CD4-positive, alpha-beta T cell (primary cell): ENCODE measurements around the gene CALCOCO2. TPM values are rescaled to one million over a fixed set of nuclear protein-coding genes. Genes with fewer than 3 reads are reported as not detected.
A peak's percentile ranks its signal among the peaks of the same experiment; 100 is the strongest.

Source experiments
- ATAC-seq: fragments of 200-7000 bp; cut with Tn5 transposase; one replicate; pipeline ENCODE4 v1.10.0; 2022; ENCODE audit warnings: mild to moderate bottlenecking; ENCODE audit not compliant: poor library complexity
- CTCF ChIA-PET: fragments of 350-600 bp; sonication (Branson Sonifier 250); formaldehyde crosslinking; loops from one replicate; lab custom pipeline; 2021; ENCODE audit warnings: antibody characterized with exemption, inconsistent platforms; lab: Charles Lee
- POLR2A ChIA-PET: fragments of 350-600 bp; sonication (Branson Sonifier 250); formaldehyde crosslinking; loops from one replicate; lab custom pipeline; 2021; ENCODE audit warnings: antibody characterized with exemption, inconsistent platforms; lab: Charles Lee
- DNase-seq, 14 experiments: peaks; one replicate each; pipeline ENCODE4 v3.0.0-alpha.2; 2013 to 2020; ENCODE audit warnings: mixed read lengths in 2 of 14
- H3K27ac ChIP-seq, 2 donors: one replicate each; pipeline versions ENCODE4 v1.5.1 to v1.7.0; 2013; ENCODE audit warnings: low read length in 2 of 2, low read depth in 1 of 2, mild to moderate bottlenecking in 1 of 2
- H3K27me3 ChIP-seq, 2 experiments: 1 replicate in 1 of 2; 2 replicates in 1 of 2; pipeline versions ENCODE4 v1.6.1 to v1.7.0; 2013; ENCODE audit warnings: low read length in 2 of 2, control low read depth in 1 of 2, mild to moderate bottlenecking in 1 of 2, moderate library complexity in 1 of 2; ENCODE audit not compliant: insufficient read depth in 2 of 2, control insufficient read depth in 1 of 2
- H3K36me3 ChIP-seq: one replicate; pipeline ENCODE4 v1.6.1; 2013; ENCODE audit warnings: low read length, control low read depth; ENCODE audit not compliant: insufficient read depth
- H3K4me1 ChIP-seq: one replicate; pipeline ENCODE4 v1.6.1; 2013; ENCODE audit warnings: low read length, control low read depth; ENCODE audit not compliant: insufficient read depth
- H3K4me3 ChIP-seq: one replicate; pipeline ENCODE4 v1.5.1; 2013; ENCODE audit warnings: mild to moderate bottlenecking, low read length, moderate library complexity
- H3K9me3 ChIP-seq, 2 experiments: 1 replicate in 1 of 2; 2 replicates in 1 of 2; pipeline versions ENCODE4 v1.6.1 to v1.7.0; 2013; ENCODE audit warnings: low read length in 2 of 2, mild to moderate bottlenecking in 2 of 2, control low read depth in 1 of 2, moderate library complexity in 1 of 2; ENCODE audit not compliant: control insufficient read depth in 1 of 2, insufficient read depth in 1 of 2
- H3K27ac Mint-ChIP-seq: one replicate; pipeline ENCODE4 v1.8.0; 2020; ENCODE audit warnings: mixed read lengths
- H3K27me3 Mint-ChIP-seq: one replicate; pipeline ENCODE4 v1.8.0; 2021; ENCODE audit warnings: mixed read lengths
- H3K36me3 Mint-ChIP-seq: one replicate; pipeline ENCODE4 v1.8.0; 2021; ENCODE audit warnings: low read depth, mixed read lengths
- H3K4me1 Mint-ChIP-seq: one replicate; pipeline ENCODE4 v1.8.0; 2021; ENCODE audit warnings: low read depth, mixed read lengths
- H3K4me3 Mint-ChIP-seq: one replicate; pipeline ENCODE4 v1.8.0; 2020; ENCODE audit warnings: mild to moderate bottlenecking, mixed read lengths
- H3K9me3 Mint-ChIP-seq: one replicate; pipeline ENCODE4 v1.8.0; 2020; ENCODE audit warnings: mixed read lengths
- intact Hi-C, 2 experiments: fragments of 100-400 bp; cut with DNase I in 1 of 2; cut with micrococcal nuclease in 1 of 2; formaldehyde crosslinking; loops; one replicate each; pipeline versions ENCODE4 v1.15.1 to v1.9.0; 2023 to 2025; cut with DNase I, micrococcal nuclease
- total RNA-seq, 174 experiments: library from RNA in 2 of 174; stranded (reverse) in 2 of 174; gene quantifications; one replicate each; pipeline ENCODE4 v1.2.3 and lab custom pipeline; 2021 to 2026
- TF ChIP-seq, protein P1 (sequence below): fragments of 200-600 bp; IDR thresholded peaks from one replicate; pipeline ENCODE4 v1.8.0; 2022; ENCODE audit warnings: antibody characterized with exemption, mild to moderate bottlenecking

The CALCOCO2 gene
- total RNA-seq, 2 experiments from 2014 or later, result 140 to 142 TPM

- ChIA-PET CTCF (interaction anchor here (1.2 kb wide), 1 partner anchor 14 kb away, joined by 3 read pairs; the partner anchor contains the start of gene ATP5MC1), POLR2A (no interaction called here)
- Mint-ChIP-seq H3K27ac (peak overlapping the region; percentile 99), H3K9me3 (no peaks in the 10 kb centered on the region), H3K36me3 (peaks cover 28% of the 10 kb centered on the region), H3K4me3 (peak overlapping the region; percentile 63), H3K4me1 (peaks cover 32% of the 10 kb centered on the region), H3K27me3 (no peaks in the 10 kb centered on the region)
- no peaks in the 10 kb centered on the region for H3K9me3 ChIP-seq
- no peaks in the 10 kb centered on the region for H3K27me3 ChIP-seq
- no peak for ATAC-seq
- TF ChIP-seq, protein P1, sequence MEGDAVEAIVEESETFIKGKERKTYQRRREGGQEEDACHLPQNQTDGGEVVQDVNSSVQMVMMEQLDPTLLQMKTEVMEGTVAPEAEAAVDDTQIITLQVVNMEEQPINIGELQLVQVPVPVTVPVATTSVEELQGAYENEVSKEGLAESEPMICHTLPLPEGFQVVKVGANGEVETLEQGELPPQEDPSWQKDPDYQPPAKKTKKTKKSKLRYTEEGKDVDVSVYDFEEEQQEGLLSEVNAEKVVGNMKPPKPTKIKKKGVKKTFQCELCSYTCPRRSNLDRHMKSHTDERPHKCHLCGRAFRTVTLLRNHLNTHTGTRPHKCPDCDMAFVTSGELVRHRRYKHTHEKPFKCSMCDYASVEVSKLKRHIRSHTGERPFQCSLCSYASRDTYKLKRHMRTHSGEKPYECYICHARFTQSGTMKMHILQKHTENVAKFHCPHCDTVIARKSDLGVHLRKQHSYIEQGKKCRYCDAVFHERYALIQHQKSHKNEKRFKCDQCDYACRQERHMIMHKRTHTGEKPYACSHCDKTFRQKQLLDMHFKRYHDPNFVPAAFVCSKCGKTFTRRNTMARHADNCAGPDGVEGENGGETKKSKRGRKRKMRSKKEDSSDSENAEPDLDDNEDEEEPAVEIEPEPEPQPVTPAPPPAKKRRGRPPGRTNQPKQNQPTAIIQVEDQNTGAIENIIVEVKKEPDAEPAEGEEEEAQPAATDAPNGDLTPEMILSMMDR, result no peak
- no peak overlapping the region for H3K27ac ChIP-seq
- H3K4me3 ChIP-seq, result no peak overlapping the region
- no peak for DNase-seq
- intact Hi-C loops, result loop anchor here in 1 of 2 experiments (1.0 kb wide), 1 partner anchor 10 kb away; no protein-coding TSS in a partner anchor
- peaks cover 30% of the 10 kb centered on the region for H3K4me1 ChIP-seq
- peaks cover 11% of the 10 kb centered on the region for H3K36me3 ChIP-seq
These were observed 75.2 kb downstream of the CALCOCO2 start for GRCh38 chr17:48905987-48906515.

- no peaks in the 10 kb centered on the region for H3K9me3 ChIP-seq
- DNase-seq (peak in 1 of 14 experiments; percentile 53), ATAC-seq (peak; percentile 29)
- H3K27me3 Mint-ChIP-seq, result no peaks in the 10 kb centered on the region
- ChIA-PET POLR2A (interaction anchor here (0.8 to 4.9 kb wide), 8 partner anchors 8 to 66 kb away, joined by 3 to 112 read pairs (median 4); partner anchors contain the start of genes ATP5MC1 and SNF8), CTCF (interaction anchor here (0.6 to 1.2 kb wide), 4 partner anchors 14 to 430 kb away, joined by 3 to 4 read pairs (median 4); partner anchors contain the start of gene SNF8)
- TF ChIP-seq, protein P1, result no peak
- peak overlapping the region; percentile 99 for H3K27ac Mint-ChIP-seq
- H3K9me3 Mint-ChIP-seq, result no peaks in the 10 kb centered on the region
- peaks cover 45% of the 10 kb centered on the region for H3K36me3 Mint-ChIP-seq
- peak overlapping the region; percentile 83 to 86 for H3K27ac ChIP-seq
- peaks cover 33% of the 10 kb centered on the region for H3K4me1 ChIP-seq
- intact Hi-C loops, result loop anchor here (1.0 to 2.0 kb wide), 2 partner anchors 15 to 37 kb away; partner anchors contain the start of genes ATP5MC1 (in 2 of the 2) and SNF8 (in 1 of the 2)
- H3K4me3 Mint-ChIP-seq, result peak overlapping the region; percentile 95
- H3K27me3 ChIP-seq, result no peaks in the 10 kb centered on the region
- peaks cover 48% of the 10 kb centered on the region for H3K4me1 Mint-ChIP-seq
- H3K4me3 ChIP-seq, result peak overlapping the region; percentile 59
- peaks cover 23% of the 10 kb centered on the region for H3K36me3 ChIP-seq
These were observed 76.8 kb downstream of the CALCOCO2 start for GRCh38 chr17:48907713-48908046.

DNA sequence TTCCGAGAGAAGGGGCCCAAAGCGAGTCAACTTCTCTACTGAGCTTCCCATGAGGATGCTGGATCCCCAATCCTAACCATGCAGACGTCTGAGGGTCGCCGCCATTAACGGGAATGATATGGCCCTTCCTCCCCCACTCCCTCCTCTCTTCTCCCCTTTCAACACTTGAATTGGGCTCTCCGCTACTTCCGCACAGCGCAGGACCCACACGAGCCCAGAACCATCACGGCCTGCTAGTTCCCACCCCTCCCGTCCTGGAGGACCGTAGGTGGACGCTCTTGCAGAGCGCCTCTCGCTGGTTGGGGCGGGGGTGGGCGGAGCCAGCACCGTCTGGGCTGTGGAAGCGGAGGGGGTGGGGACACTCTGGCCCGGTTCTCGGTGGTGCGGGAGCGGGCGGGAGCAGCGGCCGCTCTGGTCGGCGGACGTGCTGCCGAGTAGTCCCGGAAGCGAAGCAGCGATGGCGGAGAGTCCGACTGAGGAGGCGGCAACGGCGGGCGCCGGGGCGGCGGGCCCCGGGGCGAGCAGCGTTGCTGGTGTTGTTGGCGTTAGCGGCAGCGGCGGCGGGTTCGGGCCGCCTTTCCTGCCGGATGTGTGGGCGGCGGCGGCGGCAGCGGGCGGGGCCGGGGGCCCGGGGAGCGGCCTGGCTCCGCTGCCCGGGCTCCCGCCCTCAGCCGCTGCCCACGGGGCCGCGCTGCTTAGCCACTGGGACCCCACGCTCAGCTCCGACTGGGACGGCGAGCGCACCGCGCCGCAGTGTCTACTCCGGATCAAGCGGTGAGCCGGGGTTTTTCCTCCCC, 77.4 kb downstream of the CALCOCO2 start, which contains the start of gene UBE2Z:
Gene UBE2Z (plus strand): TSS at position 361 of the 797 bp plus-strand sequence. CDS start 97 bp downstream, at position 458.
- peak within 1 kb of the TSS; percentile 59 for H3K4me3 ChIP-seq
- intact Hi-C loops, result loop anchor here (1.0 to 2.0 kb wide), 2 partner anchors 16 to 37 kb away; partner anchors contain the start of genes ATP5MC1 (in 2 of the 2) and SNF8 (in 1 of the 2)
- Mint-ChIP-seq H3K27ac (peak within 1 kb of the TSS; percentile 99), H3K36me3 (peaks cover 50% of the 10 kb centered on the region), H3K27me3 (no peaks in the 10 kb centered on the region), H3K4me3 (peak within 1 kb of the TSS; percentile 95), H3K4me1 (peaks cover 53% of the 10 kb centered on the region), H3K9me3 (no peaks in the 10 kb centered on the region)
- ATAC-seq, result peak; percentile 88
- H3K9me3 ChIP-seq, result no peaks in the 10 kb centered on the region
- peaks cover 36% of the 10 kb centered on the region for H3K4me1 ChIP-seq
- TF ChIP-seq, protein P1, result no peak
- peak; percentile 81 to 97 (median 90) for DNase-seq
- ChIA-PET POLR2A (interaction anchor here (0.8 to 4.9 kb wide), 9 partner anchors 9 to 67 kb away, joined by 3 to 112 read pairs (median 4); partner anchors contain the start of genes ATP5MC1 and SNF8), CTCF (interaction anchor here (0.6 to 1.5 kb wide), 5 partner anchors 14 to 429 kb away, joined by 3 to 7 read pairs (median 4); partner anchors contain the start of gene SNF8)
- peak within 1 kb of the TSS; percentile 83 to 86 for H3K27ac ChIP-seq
- no peaks in the 10 kb centered on the region for H3K27me3 ChIP-seq
- H3K36me3 ChIP-seq, result peaks cover 29% of the 10 kb centered on the region
